H9 (cell line): Measurements from ENCODE around the gene GTF2H2. TPM values are rescaled to one million over a fixed set of nuclear protein-coding genes. Genes with fewer than 3 reads are reported as not detected.

ENCODE experiments used
- DNase-seq: peaks from one replicate; pipeline ENCODE4 v3.0.0-alpha.2; 2017
- H2AFZ ChIP-seq: one replicate; pipeline ENCODE4 v1.6.1; 2013; ENCODE audit warnings: mild to moderate bottlenecking, low read length, control low read depth, moderate library complexity
- H2AK5ac ChIP-seq: 2 replicates; pipeline ENCODE4 v1.6.1; 2013; ENCODE audit warnings: low read length, control low read depth, mixed read lengths; ENCODE audit not compliant: insufficient read length
- H2BK120ac ChIP-seq: one replicate; pipeline ENCODE4 v1.6.1; 2013; ENCODE audit warnings: low read depth, mild to moderate bottlenecking, low read length, control low read depth, inconsistent platforms; ENCODE audit not compliant: poor library complexity, severe bottlenecking
- H2BK12ac ChIP-seq: 2 replicates; pipeline ENCODE4 v1.6.1; 2013; ENCODE audit warnings: low read length, control low read depth, mixed read lengths, low read depth; ENCODE audit not compliant: insufficient read length
- H2BK15ac ChIP-seq: 2 replicates; pipeline ENCODE4 v1.6.1; 2013; ENCODE audit warnings: low read depth, low read length, control low read depth
- H2BK20ac ChIP-seq: one replicate; pipeline ENCODE4 v1.6.1; 2013; ENCODE audit warnings: low read depth, mild to moderate bottlenecking, low read length, control low read depth, inconsistent platforms; ENCODE audit not compliant: poor library complexity, severe bottlenecking
- H2BK5ac ChIP-seq: 2 replicates; pipeline ENCODE4 v1.6.1; 2013; ENCODE audit warnings: low read length, control low read depth, mixed read lengths; ENCODE audit not compliant: insufficient read length
- H3K14ac ChIP-seq: 2 replicates; pipeline ENCODE4 v1.6.1; 2013; ENCODE audit warnings: low read length, control low read depth; ENCODE audit not compliant: insufficient read depth
- H3K18ac ChIP-seq: 2 replicates; pipeline ENCODE4 v1.6.1; 2013; ENCODE audit warnings: low read depth, mild to moderate bottlenecking, mixed read lengths, low read length, control low read depth; ENCODE audit not compliant: insufficient read length
- H3K23ac ChIP-seq: 2 replicates; pipeline ENCODE4 v1.6.1; 2013; ENCODE audit warnings: low read length, control low read depth, mixed read lengths, low read depth; ENCODE audit not compliant: insufficient read length
- H3K23me2 ChIP-seq: 2 replicates; pipeline ENCODE4 v1.6.1; 2013; ENCODE audit warnings: low read depth, mild to moderate bottlenecking, mixed read lengths, low read length, control low read depth; ENCODE audit not compliant: insufficient read length, poor library complexity, severe bottlenecking
- H3K27ac ChIP-seq: 2 replicates; pipeline ENCODE4 v1.5.1; 2013; ENCODE audit warnings: low read length, control low read depth, mixed read lengths, low read depth; ENCODE audit not compliant: insufficient read length
- H3K27me3 ChIP-seq: 2 replicates; pipeline ENCODE4 v1.6.1; 2013; ENCODE audit warnings: low read length, control low read depth, inconsistent platforms; ENCODE audit not compliant: insufficient read depth
- H3K4ac ChIP-seq: 2 replicates; pipeline ENCODE4 v1.6.1; 2013; ENCODE audit warnings: low read depth, mild to moderate bottlenecking, control low read depth, inconsistent platforms, low read length, moderate library complexity
- H3K4me1 ChIP-seq: 2 replicates; pipeline ENCODE4 v1.6.1; 2013; ENCODE audit warnings: low read length, control low read depth, inconsistent platforms; ENCODE audit not compliant: insufficient read depth
- H3K4me2 ChIP-seq: 2 replicates; pipeline ENCODE4 v1.6.1; 2013; ENCODE audit warnings: low read length, control low read depth, mixed read lengths; ENCODE audit not compliant: insufficient read length, insufficient read depth
- H3K56ac ChIP-seq: 2 replicates; pipeline ENCODE4 v1.6.1; 2013; ENCODE audit warnings: low read depth, mild to moderate bottlenecking, mixed read lengths, low read length, control low read depth; ENCODE audit not compliant: insufficient read length
- H3K79me1 ChIP-seq: 2 replicates; pipeline ENCODE4 v1.6.1; 2013; ENCODE audit warnings: low read depth, mild to moderate bottlenecking, moderate library complexity, low read length, control low read depth, inconsistent platforms; ENCODE audit not compliant: insufficient read depth, poor library complexity, severe bottlenecking
- H3K79me2 ChIP-seq: 2 replicates; pipeline ENCODE4 v1.6.1; 2013; ENCODE audit warnings: low read length, control low read depth, inconsistent platforms; ENCODE audit not compliant: insufficient read depth
- H3K9ac ChIP-seq: 2 replicates; pipeline ENCODE4 v1.6.1; 2013; ENCODE audit warnings: low read length, control low read depth, mixed read lengths; ENCODE audit not compliant: insufficient read length; ENCODE audit errors: extremely low read depth
- H3K9me3 ChIP-seq: one replicate; pipeline ENCODE4 v1.6.1; 2013; ENCODE audit warnings: low read depth, low read length, inconsistent platforms; ENCODE audit not compliant: control insufficient read depth
- H3T11ph ChIP-seq: one replicate; pipeline ENCODE4 v1.6.1; 2013; ENCODE audit warnings: mild to moderate bottlenecking, low read length, control low read depth, inconsistent platforms
- H4K20me1 ChIP-seq: one replicate; pipeline ENCODE4 v1.6.1; 2013; ENCODE audit not compliant: control insufficient read depth, insufficient read length, insufficient read depth
- H4K5ac ChIP-seq: 2 replicates; pipeline ENCODE4 v1.6.1; 2013; ENCODE audit warnings: low read depth, mild to moderate bottlenecking, mixed read lengths, low read length, control low read depth; ENCODE audit not compliant: insufficient read length
- H4K8ac ChIP-seq: replicated peaks from 2 replicates; pipeline ENCODE4 v1.6.1; 2013; ENCODE audit warnings: low read length, control low read depth, mixed read lengths, low read depth; ENCODE audit not compliant: insufficient read length
- H4K91ac ChIP-seq: 2 replicates; pipeline ENCODE4 v1.6.1; 2013; ENCODE audit warnings: low read depth, mild to moderate bottlenecking, moderate library complexity, mixed read lengths, low read length, control low read depth; ENCODE audit not compliant: insufficient read length
- H3K27ac Mint-ChIP-seq, 3 experiments: 2 replicates in 2 of 3; 3 replicates in 1 of 3; pipeline ENCODE4 v1.8.0; 2020 to 2021; ENCODE audit warnings: mixed read lengths in 3 of 3, mild to moderate bottlenecking in 1 of 3, moderate library complexity in 1 of 3
- H3K27me3 Mint-ChIP-seq: 2 replicates; pipeline ENCODE4 v1.8.0; 2021; ENCODE audit warnings: low read depth, mild to moderate bottlenecking, moderate library complexity, mixed read lengths
- H3K36me3 Mint-ChIP-seq, 3 experiments: 2 replicates in 2 of 3; 3 replicates in 1 of 3; pipeline ENCODE4 v1.8.0; 2020 to 2021; ENCODE audit warnings: low read depth in 3 of 3, mixed read lengths in 3 of 3; ENCODE audit not compliant: insufficient read depth in 1 of 3
- H3K4me1 Mint-ChIP-seq, 2 experiments: 2 replicates each; pipeline ENCODE4 v1.8.0; 2020; ENCODE audit warnings: mixed read lengths in 2 of 2
- H3K4me3 Mint-ChIP-seq, 2 experiments: 2 replicates in 1 of 2; 3 replicates in 1 of 2; pipeline ENCODE4 v1.8.0; 2020 to 2021; ENCODE audit warnings: mild to moderate bottlenecking in 2 of 2, mixed read lengths in 2 of 2, moderate library complexity in 1 of 2
- H3K9me3 Mint-ChIP-seq, 2 experiments: 2 replicates in 1 of 2; 3 replicates in 1 of 2; pipeline ENCODE4 v1.8.0; 2020; ENCODE audit warnings: mild to moderate bottlenecking in 2 of 2, mixed read lengths in 2 of 2, moderate library complexity in 1 of 2
- WGBS: extraction: QIAGEN DNeasy Blood & Tissue Kit; methylation state at CpG from one replicate; pipeline ENCODE4 v1.1.7; 2013; ENCODE audit warnings: missing lambda C conversion rate, low lambda C conversion rate, mixed read lengths; ENCODE audit not compliant: insufficient read length; ENCODE audit errors: extremely low coverage; 5-methylcytosine and 5-hydroxymethylcytosine counted together
- total RNA-seq: library from RNA; stranded (reverse); gene quantifications from 2 replicates; pipeline ENCODE4 v1.2.1, GENCODE V29; 2021
- TF ChIP-seq, protein P1 (sequence below): fragments of 200-600 bp; sonication (generic); conservative IDR thresholded peaks from 3 replicates; pipeline ENCODE4 v1.8.0; 2021; ENCODE audit warnings: antibody characterized with exemption, mild to moderate bottlenecking

Gene GTF2H2
- total RNA-seq, 1 experiment from 2014 or later, result 51.8 TPM

DNA sequence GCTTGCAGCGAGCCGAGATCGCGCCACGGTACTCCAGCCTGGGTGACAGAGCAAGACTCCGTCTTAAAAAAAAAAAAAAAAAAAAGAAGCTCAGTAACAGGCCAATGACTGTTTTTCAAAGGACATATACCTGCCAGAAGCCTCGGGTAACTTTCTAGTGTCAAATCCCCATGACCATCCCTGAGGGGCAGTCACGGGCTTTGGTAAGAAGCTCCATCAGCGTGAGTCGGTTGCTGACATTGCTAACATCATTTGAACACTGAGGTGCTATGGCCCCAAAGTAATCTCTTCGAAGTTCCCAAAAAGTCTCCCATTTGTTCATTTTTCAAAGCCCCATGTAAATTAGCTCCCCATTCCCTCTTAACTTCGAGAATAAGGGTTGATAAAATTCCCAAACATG lies 53.9 kb downstream of the GTF2H2 start:
- H3T11ph ChIP-seq, result no peak overlapping the region
- H3K79me2 ChIP-seq, result no peaks in the 10 kb centered on the region
- no peak overlapping the region for H3K18ac ChIP-seq
- Mint-ChIP-seq H3K9me3 (no peaks in the 10 kb centered on the region), H3K27ac (no peak overlapping the region), H3K4me3 (no peak overlapping the region), H3K27me3 (no peaks in the 10 kb centered on the region; the same call in 1 of the 2 replicates), H3K4me1 (peaks cover 0 to 3% of the 10 kb centered on the region in 2 experiments; a peak in 2 of 4 replicates), H3K36me3 (no peaks in the 10 kb centered on the region)
- H3K27ac ChIP-seq, result no peak overlapping the region
- H2AK5ac ChIP-seq, result no peak overlapping the region
- no peak overlapping the region for H2BK120ac ChIP-seq
- H2AFZ ChIP-seq, result no peak overlapping the region
- H3K23ac ChIP-seq, result no peak overlapping the region
- no peak overlapping the region for H3K4me2 ChIP-seq
- H2BK15ac ChIP-seq, result no peak overlapping the region
- H4K91ac ChIP-seq, result no peak overlapping the region
- TF ChIP-seq, protein P1, sequence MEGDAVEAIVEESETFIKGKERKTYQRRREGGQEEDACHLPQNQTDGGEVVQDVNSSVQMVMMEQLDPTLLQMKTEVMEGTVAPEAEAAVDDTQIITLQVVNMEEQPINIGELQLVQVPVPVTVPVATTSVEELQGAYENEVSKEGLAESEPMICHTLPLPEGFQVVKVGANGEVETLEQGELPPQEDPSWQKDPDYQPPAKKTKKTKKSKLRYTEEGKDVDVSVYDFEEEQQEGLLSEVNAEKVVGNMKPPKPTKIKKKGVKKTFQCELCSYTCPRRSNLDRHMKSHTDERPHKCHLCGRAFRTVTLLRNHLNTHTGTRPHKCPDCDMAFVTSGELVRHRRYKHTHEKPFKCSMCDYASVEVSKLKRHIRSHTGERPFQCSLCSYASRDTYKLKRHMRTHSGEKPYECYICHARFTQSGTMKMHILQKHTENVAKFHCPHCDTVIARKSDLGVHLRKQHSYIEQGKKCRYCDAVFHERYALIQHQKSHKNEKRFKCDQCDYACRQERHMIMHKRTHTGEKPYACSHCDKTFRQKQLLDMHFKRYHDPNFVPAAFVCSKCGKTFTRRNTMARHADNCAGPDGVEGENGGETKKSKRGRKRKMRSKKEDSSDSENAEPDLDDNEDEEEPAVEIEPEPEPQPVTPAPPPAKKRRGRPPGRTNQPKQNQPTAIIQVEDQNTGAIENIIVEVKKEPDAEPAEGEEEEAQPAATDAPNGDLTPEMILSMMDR, result peak; percentile 44; the same call in 1 of the 3 replicates
- H3K79me1 ChIP-seq, result no peaks in the 10 kb centered on the region
- no peaks in the 10 kb centered on the region for H3K9me3 ChIP-seq
- DNase-seq, result peak; percentile 50
- no peak overlapping the region for H4K5ac ChIP-seq
- no peak overlapping the region for H2BK20ac ChIP-seq
- no peak overlapping the region for H3K9ac ChIP-seq
- no peak overlapping the region for H3K56ac ChIP-seq
- H4K20me1 ChIP-seq, result no peaks in the 10 kb centered on the region
- H3K4ac ChIP-seq, result no peak overlapping the region
- no peaks in the 10 kb centered on the region for H3K27me3 ChIP-seq
- H3K23me2 ChIP-seq, result no peaks in the 10 kb centered on the region
- H2BK12ac ChIP-seq, result no peak overlapping the region
- no peaks in the 10 kb centered on the region; the same call in 1 of the 2 replicates for H3K4me1 ChIP-seq
- H4K8ac ChIP-seq, result no peak overlapping the region
- H3K14ac ChIP-seq, result no peak overlapping the region
- H2BK5ac ChIP-seq, result no peak overlapping the region
- no CpG with 5 or more reads among the region's 12 CpGs for WGBS
